Measurements from ENCODE around the gene FBXW4.

DNA sequence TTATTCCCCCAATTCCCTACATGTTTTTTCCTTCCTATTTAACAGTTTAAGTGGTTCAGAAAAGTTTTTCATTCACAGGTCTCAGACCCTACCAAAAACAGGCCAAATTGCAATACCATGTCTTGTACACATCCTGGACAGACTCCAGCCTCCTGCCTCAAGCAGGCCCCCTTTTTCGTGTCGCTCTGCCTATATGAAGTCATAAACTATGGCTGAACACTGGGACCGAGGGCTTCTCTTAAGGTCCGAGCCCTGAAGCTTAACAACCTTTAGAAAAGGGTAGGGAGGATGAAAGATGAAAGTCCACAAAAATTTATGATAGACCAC, 1.4 kb downstream of the FBXW4 start:
- peak; percentile 4; the same call in 1 of the 2 replicates for TF ChIP-seq POLR2A (IDR thresholded peaks at IDR 0.05; ENCODE audit: low read depth, low read length)
- TF ChIP-seq POLR2AphosphoS5 (IDR thresholded peaks at IDR 0.05; ENCODE audit: low read depth, low read length), result no peak

Measured in GM12891 (cell line).